Astrocyte (in vitro differentiated cells and primary cell): ENCODE results near the gene HIBADH. TPM values are rescaled to one million over a fixed set of nuclear protein-coding genes. Genes with fewer than 3 reads are reported as not detected.
A peak's percentile ranks its signal among the peaks of the same experiment; 100 is the strongest.
"Not testable (repeated sequence)": the region's sequence is repeated elsewhere in the genome, so short reads cannot be mapped to it uniquely, and the experiment has no call there.

Experiments
- DNase-seq: peaks from one replicate; pipeline ENCODE4 v3.0.0-alpha.2; 2010; ENCODE audit warnings: low read depth
- FAIRE-seq: peaks from 2 replicates; lab custom pipeline; 2011; peaks lifted over from hg19 to GRCh38; lab: Jason Lieb, UNC
- H2AFZ ChIP-seq: 2 replicates; pipeline ENCODE4 v1.6.0; 2012; ENCODE audit warnings: low read depth, low read length, inconsistent platforms
- H3K27ac ChIP-seq: 2 replicates; pipeline ENCODE4 v1.5.1; 2011; ENCODE audit warnings: low read depth, low read length, inconsistent platforms
- H3K27me3 ChIP-seq: 2 replicates; pipeline ENCODE4 v1.6.0; 2011; ENCODE audit warnings: low read length, inconsistent platforms; ENCODE audit not compliant: insufficient read depth
- H3K36me3 ChIP-seq: 2 replicates; pipeline ENCODE4 v1.5.1; 2011; ENCODE audit warnings: low read length, inconsistent platforms; ENCODE audit not compliant: insufficient read depth
- H3K4me1 ChIP-seq: 2 replicates; pipeline ENCODE4 v1.5.1; 2011; ENCODE audit warnings: low read length, inconsistent platforms; ENCODE audit not compliant: insufficient read depth
- H3K4me2 ChIP-seq: 2 replicates; pipeline ENCODE4 v1.6.0; 2012; ENCODE audit warnings: low read length, inconsistent platforms
- H3K4me3 ChIP-seq: 2 replicates; pipeline ENCODE4 v1.5.1; 2011; ENCODE audit warnings: low read depth, mild to moderate bottlenecking, low read length, inconsistent platforms; ENCODE audit not compliant: insufficient read depth
- H3K79me2 ChIP-seq: 2 replicates; pipeline ENCODE4 v1.6.0; 2012; ENCODE audit warnings: mild to moderate bottlenecking, low read length, inconsistent platforms; ENCODE audit not compliant: insufficient read depth
- H3K9ac ChIP-seq: 2 replicates; pipeline ENCODE4 v1.6.0; 2012; ENCODE audit warnings: mild to moderate bottlenecking, low read length, inconsistent platforms
- H3K9me3 ChIP-seq: 2 replicates; pipeline ENCODE4 v1.5.1; 2012; ENCODE audit warnings: low read depth, mild to moderate bottlenecking, low read length, inconsistent platforms; ENCODE audit not compliant: insufficient read depth
- H4K20me1 ChIP-seq: 2 replicates; pipeline ENCODE4 v1.6.0; 2012; ENCODE audit warnings: low read length, inconsistent platforms; ENCODE audit not compliant: insufficient read depth
- H3K27ac Mint-ChIP-seq: one replicate; pipeline ENCODE4 v1.8.0; 2021; ENCODE audit warnings: mild to moderate bottlenecking, mixed read lengths; ENCODE audit not compliant: unreplicated experiment
- H3K27me3 Mint-ChIP-seq: one replicate; pipeline ENCODE4 v1.8.0; 2021; ENCODE audit warnings: low read depth, mixed read lengths; ENCODE audit not compliant: unreplicated experiment
- H3K36me3 Mint-ChIP-seq: one replicate; pipeline ENCODE4 v1.8.0; 2021; ENCODE audit warnings: low read depth, mixed read lengths; ENCODE audit not compliant: unreplicated experiment
- H3K4me1 Mint-ChIP-seq: one replicate; pipeline ENCODE4 v1.8.0; 2021; ENCODE audit warnings: low read depth, mixed read lengths; ENCODE audit not compliant: unreplicated experiment
- H3K4me3 Mint-ChIP-seq: one replicate; pipeline ENCODE4 v1.8.0; 2021; ENCODE audit warnings: mild to moderate bottlenecking, moderate library complexity, mixed read lengths; ENCODE audit not compliant: unreplicated experiment
- H3K9me3 Mint-ChIP-seq: one replicate; pipeline ENCODE4 v1.8.0; 2021; ENCODE audit warnings: mild to moderate bottlenecking, mixed read lengths; ENCODE audit not compliant: unreplicated experiment
- CTCF ChIP-seq: IDR thresholded peaks from 2 replicates; pipeline ENCODE4 v1.5.1; 2011; ENCODE audit warnings: low read depth, mild to moderate bottlenecking, inconsistent platforms, low read length, moderate library complexity; ENCODE audit not compliant: insufficient read depth
- EZH2 ChIP-seq: IDR thresholded peaks from 2 replicates; pipeline ENCODE4 v1.6.1; 2012; ENCODE audit warnings: mild to moderate bottlenecking, low read length, inconsistent platforms; ENCODE audit not compliant: insufficient read depth
- total RNA-seq: library from RNA; stranded (reverse); gene quantifications from 2 replicates; pipeline ENCODE4 v1.2.1, GENCODE V29; 2021

The HIBADH gene
- total RNA-seq, 1 donor from 2014 or later = 21.9 TPM

GRCh38 chr7:27581906-27582305 lies 80.8 kb downstream of the HIBADH start:
- DNase-seq (no peak), FAIRE-seq (no peak)
- Histone ChIP-seq H2AFZ (no peak overlapping the region), H3K4me3 (no peak overlapping the region), H3K27me3 (no peaks in the 10 kb centered on the region), H3K36me3 (no peaks in the 10 kb centered on the region), H3K9ac (no peak overlapping the region), H3K9me3 (no peaks in the 10 kb centered on the region), H3K79me2 (no peaks in the 10 kb centered on the region), H4K20me1 (no peaks in the 10 kb centered on the region), H3K4me1 (no peaks in the 10 kb centered on the region), H3K4me2 (no peak overlapping the region), H3K27ac (no peak overlapping the region)
- H3K4me1 Mint-ChIP-seq = peaks cover under 1% of the 10 kb centered on the region
- no peaks in the 10 kb centered on the region for H3K27me3 Mint-ChIP-seq
- H3K9me3 Mint-ChIP-seq = no peaks in the 10 kb centered on the region
- H3K36me3 Mint-ChIP-seq = no peaks in the 10 kb centered on the region
- no peak overlapping the region for H3K27ac Mint-ChIP-seq
- no peak for TF ChIP-seq CTCF
- no peak for TF ChIP-seq EZH2
- H3K4me3 Mint-ChIP-seq = no peak overlapping the region

GRCh38 chr7:27581119-27581518 lies 81.6 kb downstream of the HIBADH start:
- Histone ChIP-seq H3K27me3 (no peaks in the 10 kb centered on the region), H2AFZ (no peak overlapping the region), H3K4me3 (no peak overlapping the region), H3K9ac (no peak overlapping the region), H4K20me1 (peaks cover under 1% of the 10 kb centered on the region), H3K9me3 (no peaks in the 10 kb centered on the region), H3K79me2 (no peaks in the 10 kb centered on the region), H3K4me2 (no peak overlapping the region), H3K4me1 (no peaks in the 10 kb centered on the region), H3K36me3 (no peaks in the 10 kb centered on the region), H3K27ac (no peak overlapping the region)
- Mint-ChIP-seq H3K27me3 (no peaks in the 10 kb centered on the region), H3K36me3 (no peaks in the 10 kb centered on the region), H3K4me1 (no peaks in the 10 kb centered on the region), H3K4me3 (no peak overlapping the region), H3K27ac (no peak overlapping the region), H3K9me3 (no peaks in the 10 kb centered on the region)
- TF ChIP-seq EZH2 (no peak), CTCF (no peak)
- FAIRE-seq (no peak), DNase-seq (no peak)

GRCh38 chr7:27579565-27579964 lies 83.1 kb downstream of the HIBADH start:
- Mint-ChIP-seq H3K27me3 (no peaks in the 10 kb centered on the region), H3K4me1 (no peaks in the 10 kb centered on the region)

GRCh38 chr7:27578169-27578568 lies 84.5 kb downstream of the HIBADH start:
- H3K9me3 ChIP-seq, H3K4me1 Mint-ChIP-seq, H3K27me3 Mint-ChIP-seq, H3K9me3 Mint-ChIP-seq, H3K4me3 ChIP-seq, H3K79me2 ChIP-seq, H3K27me3 ChIP-seq, H3K36me3 Mint-ChIP-seq, H3K4me2 ChIP-seq, H4K20me1 ChIP-seq, H3K36me3 ChIP-seq, FAIRE-seq, H3K4me3 Mint-ChIP-seq, H3K27ac Mint-ChIP-seq, H3K9ac ChIP-seq, DNase-seq, H3K4me1 ChIP-seq, H2AFZ ChIP-seq, H3K27ac ChIP-seq: not testable (repeated sequence)

More at GRCh38 chr7:27579565-27579964, 83.1 kb downstream of the HIBADH start:
- Histone ChIP-seq H3K27me3 (no peaks in the 10 kb centered on the region), H3K4me2 (no peak overlapping the region), H3K9ac (no peak overlapping the region), H3K79me2 (no peaks in the 10 kb centered on the region), H2AFZ (no peak overlapping the region), H3K9me3 (no peaks in the 10 kb centered on the region), H3K27ac (no peak overlapping the region), H3K4me3 (no peak overlapping the region), H4K20me1 (peaks cover 6% of the 10 kb centered on the region), H3K4me1 (no peaks in the 10 kb centered on the region), H3K36me3 (no peaks in the 10 kb centered on the region)
- no peaks in the 10 kb centered on the region for H3K9me3 Mint-ChIP-seq
- H3K4me3 Mint-ChIP-seq = no peak overlapping the region
- no peak overlapping the region for H3K27ac Mint-ChIP-seq
- no peak for TF ChIP-seq CTCF
- no peak for TF ChIP-seq EZH2
- DNase-seq = peak; percentile 4
- no peak for FAIRE-seq
- no peaks in the 10 kb centered on the region for H3K36me3 Mint-ChIP-seq
